ENCODE results near the gene MAMDC2. TPM values are rescaled to one million over a fixed set of nuclear protein-coding genes. Genes with fewer than 3 reads are reported as not detected.

Gene MAMDC2
- total RNA-seq, 2 donors from 2014 or later = 0.44 to 1.4 TPM

DNA sequence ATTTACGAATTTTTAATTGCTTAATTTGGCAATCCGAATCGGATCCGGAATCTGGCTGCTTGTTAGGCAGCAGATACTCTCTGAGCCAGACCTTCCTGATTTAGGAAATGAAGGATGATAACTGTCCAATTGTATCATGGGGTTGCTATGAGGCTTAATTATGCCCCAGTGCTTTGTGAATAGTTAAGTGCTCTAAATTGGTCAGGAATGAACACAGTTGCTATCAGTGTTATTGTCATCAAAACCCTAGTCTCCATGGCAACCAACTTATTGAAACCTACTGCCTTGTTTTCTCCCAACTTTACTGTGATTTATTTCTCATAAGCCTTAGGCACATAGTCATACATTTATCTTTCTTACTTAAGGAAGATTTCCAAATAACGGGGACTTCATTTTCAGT is 47.9 kb downstream of the MAMDC2 start:
- no peaks in the 10 kb centered on the region for H3K36me3 Mint-ChIP-seq (ENCODE audit: low read depth)
- no peak overlapping the region for H3K4me3 Mint-ChIP-seq
- WGBS, 2 experiments (ENCODE audit: insufficient coverage in 1 of 2, insufficient read length in 1 of 2) = 94 to 97% methylated on average over 4 of the region's 5 CpGs
- Histone ChIP-seq H3K4me3 (ENCODE audit: low read length) (no peak overlapping the region), H3K9ac (ENCODE audit: extremely low read depth, low read length, poor library complexity, severe bottlenecking) (no peak overlapping the region), H3K27me3 (ENCODE audit: control insufficient read depth, insufficient read depth, low read length, poor library complexity, severe bottlenecking) (no peaks in the 10 kb centered on the region), H3K36me3 (ENCODE audit: control insufficient read depth, insufficient read depth, low read length) (no peaks in the 10 kb centered on the region), H3K4me1 (ENCODE audit: control insufficient read depth, insufficient read depth, low read length) (peaks cover 8% of the 10 kb centered on the region), H3K27ac (ENCODE audit: low read depth, low read length) (no peak overlapping the region), H3K9me3 (ENCODE audit: control insufficient read depth, low read length) (no peaks in the 10 kb centered on the region)
- H3K9me3 Mint-ChIP-seq = no peaks in the 10 kb centered on the region
- TF ChIP-seq CTCF (conservative IDR thresholded peaks at IDR 0.05) = no peak
- H3K27ac Mint-ChIP-seq = no peak overlapping the region
- no peaks in the 10 kb centered on the region for H3K27me3 Mint-ChIP-seq (ENCODE audit: insufficient read depth)
- DNase-seq = no peak
- H3K4me1 Mint-ChIP-seq = peaks cover 3% of the 10 kb centered on the region

- H3K27ac Mint-ChIP-seq = no peak overlapping the region
- H3K4me1 Mint-ChIP-seq = peaks cover 3% of the 10 kb centered on the region
Observed at GRCh38 chr9:70092190-70092589, 48.5 kb downstream of the MAMDC2 start.

DNA sequence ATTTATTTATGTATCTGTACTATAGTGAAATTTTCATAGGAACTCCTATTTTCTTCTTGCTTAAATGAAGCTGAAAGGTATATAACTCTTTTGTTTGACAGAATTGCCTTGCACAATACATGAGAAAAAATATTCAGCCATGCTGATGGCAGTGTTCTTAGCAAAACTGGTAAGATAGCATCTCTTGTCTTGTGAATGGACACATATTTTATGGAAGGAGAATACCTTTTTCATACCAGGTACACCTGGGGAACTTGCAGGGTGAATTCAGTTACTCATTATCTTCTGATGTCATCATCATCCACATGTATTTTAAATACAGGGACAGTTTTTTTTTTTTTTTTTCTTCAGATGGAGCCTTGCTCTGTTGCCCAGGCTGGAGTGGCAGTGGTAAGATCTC is 49.4 kb downstream of the MAMDC2 start:
- H3K9me3 ChIP-seq (ENCODE audit: control insufficient read depth, low read length) = no peaks in the 10 kb centered on the region
- DNase-seq = no peak
- no peaks in the 10 kb centered on the region for H3K36me3 ChIP-seq (ENCODE audit: control insufficient read depth, insufficient read depth, low read length)
- H3K9ac ChIP-seq (ENCODE audit: extremely low read depth, low read length, poor library complexity, severe bottlenecking) = no peak overlapping the region
- no peak overlapping the region for H3K27ac Mint-ChIP-seq
- no peaks in the 10 kb centered on the region for H3K27me3 ChIP-seq (ENCODE audit: control insufficient read depth, insufficient read depth, low read length, poor library complexity, severe bottlenecking)
- no peak overlapping the region for H3K27ac ChIP-seq (ENCODE audit: low read depth, low read length)
- H3K4me3 Mint-ChIP-seq = no peak overlapping the region
- H3K36me3 Mint-ChIP-seq (ENCODE audit: low read depth) = no peaks in the 10 kb centered on the region
- H3K27me3 Mint-ChIP-seq (ENCODE audit: insufficient read depth) = no peaks in the 10 kb centered on the region
- H3K4me3 ChIP-seq (ENCODE audit: low read length) = no peak overlapping the region
- TF ChIP-seq CTCF (conservative IDR thresholded peaks at IDR 0.05) = no peak
- H3K4me1 ChIP-seq (ENCODE audit: control insufficient read depth, insufficient read depth, low read length) = peaks cover 8% of the 10 kb centered on the region
- peaks cover 3% of the 10 kb centered on the region for H3K4me1 Mint-ChIP-seq
- no peaks in the 10 kb centered on the region for H3K9me3 Mint-ChIP-seq

More at GRCh38 chr9:70092190-70092589, 48.5 kb downstream of the MAMDC2 start:
- no peak for DNase-seq
- no peaks in the 10 kb centered on the region for H3K27me3 Mint-ChIP-seq (ENCODE audit: insufficient read depth)
- no peaks in the 10 kb centered on the region for H3K9me3 ChIP-seq (ENCODE audit: control insufficient read depth, low read length)
- TF ChIP-seq CTCF (conservative IDR thresholded peaks at IDR 0.05) = no peak
- no peak overlapping the region for H3K4me3 ChIP-seq (ENCODE audit: low read length)
- H3K36me3 ChIP-seq (ENCODE audit: control insufficient read depth, insufficient read depth, low read length) = no peaks in the 10 kb centered on the region
- 87% methylated on average over 2 of the region's 2 CpGs for WGBS, 2 experiments (ENCODE audit: insufficient coverage in 1 of 2, insufficient read length in 1 of 2)
- peaks cover 8% of the 10 kb centered on the region for H3K4me1 ChIP-seq (ENCODE audit: control insufficient read depth, insufficient read depth, low read length)
- H3K9ac ChIP-seq (ENCODE audit: extremely low read depth, low read length, poor library complexity, severe bottlenecking) = no peak overlapping the region
- no peak overlapping the region for H3K4me3 Mint-ChIP-seq
- H3K27me3 ChIP-seq (ENCODE audit: control insufficient read depth, insufficient read depth, low read length, poor library complexity, severe bottlenecking) = no peaks in the 10 kb centered on the region
- H3K9me3 Mint-ChIP-seq = no peaks in the 10 kb centered on the region
- H3K36me3 Mint-ChIP-seq (ENCODE audit: low read depth) = no peaks in the 10 kb centered on the region
- H3K27ac ChIP-seq (ENCODE audit: low read depth, low read length) = no peak overlapping the region
